ENCODE data around the gene AP4S1.
A peak's percentile ranks its signal among the peaks of the same experiment; 100 is the strongest.
"Not testable (repeated sequence)": the region's sequence is repeated elsewhere in the genome, so short reads cannot be mapped to it uniquely, and the experiment has no call there.

The AP4S1 gene

DNA sequence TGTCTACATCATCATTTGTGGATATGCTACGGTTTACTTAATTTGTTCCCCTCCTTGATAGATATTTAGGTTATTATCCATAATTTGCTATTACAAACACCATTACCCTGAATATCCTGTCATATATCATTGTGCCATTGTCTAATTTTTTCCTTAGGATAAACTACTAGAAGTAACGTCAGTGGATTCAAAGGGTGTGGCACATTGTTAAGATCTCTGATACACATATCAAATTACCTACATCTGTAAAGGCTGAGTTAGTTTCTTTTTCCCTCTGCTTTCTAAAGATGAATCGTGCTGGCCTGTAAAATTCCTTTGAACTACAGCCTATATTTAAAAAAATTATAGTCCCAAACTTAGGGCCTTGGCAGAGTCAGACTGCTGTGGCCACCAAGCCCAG, 54.6 kb downstream of the AP4S1 start:
- H3K27me3 Mint-ChIP-seq (ENCODE audit: low read depth, poor library complexity): no peaks in the 10 kb centered on the region
- H3K9me3 Mint-ChIP-seq: peaks cover 3% of the 10 kb centered on the region
- DNase-seq: no peak
- peaks cover 8% of the 10 kb centered on the region for H3K4me1 Mint-ChIP-seq
- H3K4me3 Mint-ChIP-seq: no peak overlapping the region
- no peak overlapping the region for H3K27ac Mint-ChIP-seq
- H3K36me3 Mint-ChIP-seq (ENCODE audit: low read depth): peaks cover 15% of the 10 kb centered on the region
- TF ChIP-seq, protein P1, sequence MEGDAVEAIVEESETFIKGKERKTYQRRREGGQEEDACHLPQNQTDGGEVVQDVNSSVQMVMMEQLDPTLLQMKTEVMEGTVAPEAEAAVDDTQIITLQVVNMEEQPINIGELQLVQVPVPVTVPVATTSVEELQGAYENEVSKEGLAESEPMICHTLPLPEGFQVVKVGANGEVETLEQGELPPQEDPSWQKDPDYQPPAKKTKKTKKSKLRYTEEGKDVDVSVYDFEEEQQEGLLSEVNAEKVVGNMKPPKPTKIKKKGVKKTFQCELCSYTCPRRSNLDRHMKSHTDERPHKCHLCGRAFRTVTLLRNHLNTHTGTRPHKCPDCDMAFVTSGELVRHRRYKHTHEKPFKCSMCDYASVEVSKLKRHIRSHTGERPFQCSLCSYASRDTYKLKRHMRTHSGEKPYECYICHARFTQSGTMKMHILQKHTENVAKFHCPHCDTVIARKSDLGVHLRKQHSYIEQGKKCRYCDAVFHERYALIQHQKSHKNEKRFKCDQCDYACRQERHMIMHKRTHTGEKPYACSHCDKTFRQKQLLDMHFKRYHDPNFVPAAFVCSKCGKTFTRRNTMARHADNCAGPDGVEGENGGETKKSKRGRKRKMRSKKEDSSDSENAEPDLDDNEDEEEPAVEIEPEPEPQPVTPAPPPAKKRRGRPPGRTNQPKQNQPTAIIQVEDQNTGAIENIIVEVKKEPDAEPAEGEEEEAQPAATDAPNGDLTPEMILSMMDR (IDR thresholded peaks at IDR 0.05): no peak

DNA sequence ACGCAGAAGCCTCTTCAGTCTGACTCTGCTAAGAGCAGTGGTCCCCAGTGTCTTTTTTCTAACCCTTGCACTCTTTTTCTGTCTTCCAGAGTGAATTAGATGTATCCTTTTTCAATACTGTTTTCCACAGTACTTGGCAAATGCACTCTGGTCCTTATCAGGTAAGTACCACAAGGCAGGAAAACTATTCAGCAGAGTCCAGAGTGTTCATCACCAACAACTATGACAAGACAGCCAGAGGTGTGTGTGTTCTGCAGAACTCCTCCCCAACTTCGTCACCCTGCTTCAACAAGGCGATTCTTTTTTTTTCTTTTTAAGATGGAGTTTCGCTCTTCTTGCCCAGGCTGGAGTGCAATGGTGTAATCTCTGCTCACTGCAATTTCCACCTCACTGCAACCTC, 55.0 kb downstream of the AP4S1 start:
- Mint-ChIP-seq H3K27ac (no peak overlapping the region), H3K36me3 (ENCODE audit: low read depth) (peaks cover 10% of the 10 kb centered on the region), H3K9me3 (no peaks in the 10 kb centered on the region), H3K4me1 (peaks cover 8% of the 10 kb centered on the region), H3K4me3 (no peak overlapping the region), H3K27me3 (ENCODE audit: low read depth, poor library complexity) (no peaks in the 10 kb centered on the region)
- no peak for DNase-seq
- TF ChIP-seq, protein P1 (IDR thresholded peaks at IDR 0.05): no peak

DNA sequence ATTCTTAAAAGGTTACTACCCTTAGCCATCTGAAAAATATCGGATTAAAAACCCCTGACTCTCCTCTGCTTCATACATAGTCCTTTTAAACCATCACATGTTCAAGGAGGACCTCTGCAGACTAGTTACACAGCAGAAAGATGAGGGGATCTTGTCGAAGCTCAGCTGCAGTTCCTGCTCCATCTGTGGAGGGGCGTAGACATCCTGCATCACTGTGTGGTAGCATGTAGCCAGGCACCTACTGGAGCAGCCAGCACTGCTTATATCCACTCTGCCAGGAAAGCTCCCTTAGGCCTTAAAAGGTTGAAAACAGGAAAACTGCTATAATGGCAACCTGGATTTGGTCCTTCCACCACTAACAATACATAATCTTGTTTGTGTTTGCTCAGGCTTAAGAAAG, 58.3 kb downstream of the AP4S1 start:
- Mint-ChIP-seq H3K4me3 (no peak overlapping the region), H3K4me1 (peaks cover 8% of the 10 kb centered on the region)

DNA sequence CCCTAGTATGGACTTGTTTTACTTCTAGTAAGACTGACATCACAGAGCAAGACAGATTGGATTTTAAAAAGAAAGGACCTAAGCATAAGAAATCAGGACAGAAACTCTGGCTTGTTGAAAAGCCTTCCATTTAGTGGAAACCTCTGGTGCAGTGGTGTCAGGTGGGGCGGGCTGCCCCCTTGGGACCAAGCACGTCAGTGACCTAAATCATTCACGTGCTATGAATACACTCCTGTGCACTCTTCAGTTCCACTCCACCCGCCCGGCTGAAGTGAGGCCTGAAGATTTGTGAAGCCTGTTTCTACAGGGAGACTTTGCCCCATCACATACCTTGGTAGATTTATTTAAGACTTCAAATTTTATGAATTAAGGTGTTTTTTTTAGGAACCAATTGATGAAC, 58.9 kb downstream of the AP4S1 start:
- peak; percentile 20 for DNase-seq
- H3K4me1 Mint-ChIP-seq: peaks cover 8% of the 10 kb centered on the region
- H3K27ac Mint-ChIP-seq: no peak overlapping the region
- TF ChIP-seq, protein P1 (IDR thresholded peaks at IDR 0.05): no peak
- no peaks in the 10 kb centered on the region for H3K36me3 Mint-ChIP-seq (ENCODE audit: low read depth)
- H3K27me3 Mint-ChIP-seq (ENCODE audit: low read depth, poor library complexity): no peaks in the 10 kb centered on the region
- no peaks in the 10 kb centered on the region for H3K9me3 Mint-ChIP-seq
- H3K4me3 Mint-ChIP-seq: no peak overlapping the region

More for the DNA sequence above, 58.3 kb downstream of the AP4S1 start:
- Mint-ChIP-seq H3K27me3 (ENCODE audit: low read depth, poor library complexity) (no peaks in the 10 kb centered on the region), H3K36me3 (ENCODE audit: low read depth) (no peaks in the 10 kb centered on the region), H3K9me3 (no peaks in the 10 kb centered on the region), H3K27ac (no peak overlapping the region)
- no peak for DNase-seq
- TF ChIP-seq, protein P1 (IDR thresholded peaks at IDR 0.05): no peak

DNA sequence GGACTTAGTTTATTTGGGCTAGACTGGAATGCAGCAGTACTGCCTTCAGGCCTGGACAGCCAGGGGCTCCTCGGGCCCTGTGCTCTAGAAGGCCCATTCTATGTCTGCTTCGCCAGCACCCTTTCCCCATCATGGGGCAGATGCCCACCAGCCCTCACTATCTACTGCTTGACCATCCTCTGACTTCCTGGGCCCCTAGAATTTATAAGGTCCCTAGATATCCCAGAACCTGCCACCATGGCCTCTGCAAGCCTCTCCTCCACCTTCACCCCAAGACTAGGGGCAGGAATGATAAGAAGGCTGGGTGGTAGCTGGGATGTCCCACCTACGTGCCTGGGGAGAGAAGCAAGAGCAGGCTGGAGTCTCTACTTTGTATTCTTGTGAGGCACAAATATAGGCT, 59.6 kb downstream of the AP4S1 start:
- DNase-seq: no peak
- TF ChIP-seq, protein P1 (IDR thresholded peaks at IDR 0.05): no peak
- Mint-ChIP-seq H3K27me3 (ENCODE audit: low read depth, poor library complexity) (no peaks in the 10 kb centered on the region), H3K36me3 (ENCODE audit: low read depth) (no peaks in the 10 kb centered on the region), H3K4me1 (peaks cover 8% of the 10 kb centered on the region), H3K9me3 (no peaks in the 10 kb centered on the region), H3K27ac (no peak overlapping the region), H3K4me3 (no peak overlapping the region)

DNA sequence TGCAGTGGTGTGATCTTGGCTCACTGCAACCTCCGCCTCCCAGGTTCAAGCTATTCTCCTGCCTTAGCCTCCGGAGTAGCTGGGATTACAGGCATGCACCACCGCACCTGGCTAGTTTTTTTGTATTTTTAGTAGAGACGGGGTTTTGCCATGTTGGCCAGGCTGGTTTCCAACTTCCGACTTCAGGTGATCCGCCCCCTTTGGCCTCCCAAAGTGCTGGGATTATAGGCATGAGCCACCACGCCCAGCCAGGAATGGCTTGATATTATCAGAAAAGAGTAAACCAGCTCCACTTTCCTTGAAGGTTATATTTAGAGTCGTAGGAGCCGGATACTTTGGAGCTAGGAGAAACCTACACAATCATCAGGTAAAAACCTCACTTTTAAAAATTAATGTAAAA, 61.0 kb downstream of the AP4S1 start:
- Mint-ChIP-seq H3K27ac (peak overlapping the region; percentile 71), H3K4me1 (peaks cover 14% of the 10 kb centered on the region)
- DNase-seq; H3K27me3 Mint-ChIP-seq (ENCODE audit: low read depth, poor library complexity); H3K9me3 Mint-ChIP-seq; H3K4me3 Mint-ChIP-seq; H3K36me3 Mint-ChIP-seq (ENCODE audit: low read depth): not testable (repeated sequence)
